HCT116 (cell line): ENCODE measurements around the gene CLEC17A. TPM values are rescaled to one million over a fixed set of nuclear protein-coding genes. Genes with fewer than 3 reads are reported as not detected.

ENCODE experiments used
- ATAC-seq: fragments of 200-7000 bp; cut with Tn5 transposase; 2 replicates; pipeline ENCODE4 v1.9.1; 2020; ENCODE audit warnings: mild to moderate bottlenecking, moderate library complexity
- BruUV-seq: library from RNA; stranded (reverse); fragments of 400-500 nt; replicated peaks from 2 replicates; lab custom pipeline; 2021; lab: Mats Ljungman, UMichigan
- CTCF ChIA-PET: fragments of 300-600 bp; sonication (Branson Sonifier 250); formaldehyde crosslinking; loops from one replicate; lab custom pipeline; 2021; ENCODE audit warnings: antibody characterized with exemption; lab: Charles Lee
- POLR2A ChIA-PET: fragments of 300-600, 350-600 bp; sonication (Branson Sonifier 250); formaldehyde crosslinking; loops from one replicate; lab custom pipeline; 2021; ENCODE audit warnings: antibody characterized with exemption; lab: Charles Lee
- RAD21 ChIA-PET, 2 experiments: fragments of 300-600 bp; sonication (Branson Sonifier 250); formaldehyde crosslinking; loops; one replicate each; lab custom pipeline; 2023; ENCODE audit warnings: low total read pairs in 2 of 2; ENCODE audit not compliant: uncharacterized antibody in 2 of 2, unreplicated experiment in 2 of 2, low non-redundant PET in 1 of 2; lab: Charles Lee
- DNase-seq: peaks from one replicate; pipeline ENCODE4 v3.0.0-alpha.2; 2010; ENCODE audit warnings: low read depth, low spot score
- H2AFZ ChIP-seq: fragments of 200-600 bp; shearing (Covaris generic), sonication (generic); 2 replicates; pipeline ENCODE4 v1.6.1; 2017; ENCODE audit warnings: low read depth, mixed run types, mixed read lengths, antibody characterized with exemption, low read length; ENCODE audit not compliant: poor library complexity, severe bottlenecking
- H3K27ac ChIP-seq: 2 replicates; pipeline ENCODE4 v1.5.1; 2012; ENCODE audit warnings: low read depth, low read length
- H3K27me3 ChIP-seq: fragments of 200-600 bp; sonication (generic); 2 replicates; pipeline ENCODE4 v1.6.1; 2016; ENCODE audit warnings: mixed run types, low read length, mixed read lengths; ENCODE audit not compliant: insufficient read depth
- H3K36me3 ChIP-seq, 2 experiments: fragments of 200-500 bp in 1 of 2; fragments of 200-600 bp in 1 of 2; sonication (Bioruptor generic) in 1 of 2; sonication (generic) in 1 of 2; 2 replicates each; pipeline versions ENCODE4 v1.5.1 to v1.6.1; 2014 to 2016; ENCODE audit warnings: low read length in 2 of 2, inconsistent platforms in 1 of 2, mixed read lengths in 1 of 2, mixed run types in 1 of 2; ENCODE audit not compliant: insufficient read depth in 2 of 2, control insufficient read depth in 1 of 2
- H3K4me1 ChIP-seq, 2 experiments: fragments of 200-600 bp in 1 of 2; sonication (generic) in 1 of 2; 2 replicates each; pipeline versions ENCODE4 v1.5.1 to v1.6.1; 2012 to 2017; ENCODE audit warnings: low read length in 2 of 2, inconsistent platforms in 1 of 2, mild to moderate bottlenecking in 1 of 2, mixed read lengths in 1 of 2, mixed run types in 1 of 2, moderate library complexity in 1 of 2; ENCODE audit not compliant: insufficient read depth in 2 of 2, control insufficient read depth in 1 of 2
- H3K4me2 ChIP-seq: fragments of 200-600 bp; sonication (generic); 2 replicates; pipeline ENCODE4 v1.6.1; 2017; ENCODE audit warnings: mixed run types, low read length, mixed read lengths
- H3K4me3 ChIP-seq, 2 experiments: fragments of 200-600 bp in 1 of 2; sonication (generic) in 1 of 2; replicated peaks in 1 of 2; 2 replicates each; pipeline ENCODE4 v1.5.1; 2011 to 2016; ENCODE audit warnings: low read length in 2 of 2, control low read depth in 1 of 2, low read depth in 1 of 2, mild to moderate bottlenecking in 1 of 2, mixed read lengths in 1 of 2, mixed run types in 1 of 2
- H3K79me2 ChIP-seq: fragments of 200-600 bp; sonication (generic); 2 replicates; pipeline ENCODE4 v1.6.1; 2017; ENCODE audit warnings: mild to moderate bottlenecking, mixed run types, low read length, moderate library complexity, mixed read lengths; ENCODE audit not compliant: insufficient read depth
- H3K9ac ChIP-seq: fragments of 200-600 bp; sonication (generic); 2 replicates; pipeline ENCODE4 v1.6.1; 2016; ENCODE audit warnings: low read length, mixed read lengths
- H3K9me2 ChIP-seq: fragments of 200-600 bp; sonication (generic), shearing (Covaris generic); 2 replicates; pipeline ENCODE4 v1.6.1; 2017; ENCODE audit warnings: mixed run types, mild to moderate bottlenecking, moderate library complexity; ENCODE audit not compliant: insufficient read depth
- H3K9me3 ChIP-seq, 2 experiments: fragments of 200-500 bp in 1 of 2; fragments of 200-600 bp in 1 of 2; sonication (Bioruptor generic) in 1 of 2; sonication (generic) in 1 of 2; 2 replicates each; pipeline ENCODE4 v1.6.1; 2014 to 2017; ENCODE audit warnings: low read length in 2 of 2, mixed read lengths in 2 of 2, inconsistent platforms in 1 of 2, low read depth in 1 of 2, mild to moderate bottlenecking in 1 of 2, mixed run types in 1 of 2, moderate library complexity in 1 of 2; ENCODE audit not compliant: control insufficient read depth in 1 of 2, insufficient read depth in 1 of 2
- H4K20me1 ChIP-seq: fragments of 200-600 bp; sonication (generic), shearing (Covaris generic); 2 replicates; pipeline ENCODE4 v1.6.1; 2017; ENCODE audit warnings: mixed run types, mild to moderate bottlenecking, moderate library complexity; ENCODE audit not compliant: insufficient read depth
- CEBPB ChIP-seq: IDR thresholded peaks from 2 replicates; pipeline ENCODE4 v1.6.1; 2012; ENCODE audit warnings: low read depth
- CTCF ChIP-seq, 3 experiments: fragments of 200-600 bp in 1 of 3; sonication (generic) in 1 of 3; IDR thresholded peaks in 2 of 3; conservative IDR thresholded peaks in 1 of 3; 2 replicates each; pipeline ENCODE4 v1.5.1; 2012 to 2017; ENCODE audit warnings: low read depth in 2 of 3, low read length in 2 of 3, antibody characterized with exemption in 1 of 3, borderline replicate concordance in 1 of 3, control low read depth in 1 of 3, mild to moderate bottlenecking in 1 of 3, mixed read lengths in 1 of 3, mixed run types in 1 of 3, moderate library complexity in 1 of 3; ENCODE audit not compliant: insufficient read depth in 1 of 3
- EGR1 ChIP-seq: IDR thresholded peaks from 2 replicates; pipeline ENCODE4 v1.6.1; 2012; ENCODE audit warnings: low read depth
- ELF1 ChIP-seq: IDR thresholded peaks from 2 replicates; pipeline ENCODE4 v1.6.1; 2012; ENCODE audit warnings: low read depth, borderline replicate concordance
- EZH2phosphoT487 ChIP-seq: fragments of 200-600 bp; IDR thresholded peaks from 2 replicates; pipeline ENCODE4 v1.6.1; 2018; ENCODE audit warnings: antibody characterized with exemption, borderline replicate concordance
- FOSL1 ChIP-seq: IDR thresholded peaks from 2 replicates; pipeline ENCODE4 v1.6.1; 2012; ENCODE audit warnings: low read depth
- JUND ChIP-seq: IDR thresholded peaks from 2 replicates; pipeline ENCODE4 v1.6.1; 2012
- SIN3A ChIP-seq: IDR thresholded peaks from 2 replicates; pipeline ENCODE4 v1.6.1; 2012; ENCODE audit warnings: low read depth
- ZFX ChIP-seq: fragments of 450-650 bp; IDR thresholded peaks from 2 replicates; pipeline ENCODE4 v1.6.1; 2017
- ZNF274 ChIP-seq: fragments of 200-500 bp; sonication (Bioruptor generic); IDR thresholded peaks from 2 replicates; pipeline ENCODE4 v1.6.1; 2014; ENCODE audit warnings: mild to moderate bottlenecking, low read depth, low read length, inconsistent platforms
- intact Hi-C: fragments of 100-400 bp; cut with micrococcal nuclease; formaldehyde crosslinking; loops from 2 replicates; pipeline ENCODE4 v1.10.0; 2022
- total RNA-seq: library from RNA; stranded (reverse); gene quantifications from one replicate; pipeline ENCODE4 v1.2.1, GENCODE V29; 2021; ENCODE audit not compliant: unreplicated experiment
- TF ChIP-seq, protein P1 (sequence below): IDR thresholded peaks from 2 replicates; pipeline ENCODE4 v1.6.1; 2012

CLEC17A gene
- total RNA-seq, 1 experiment from 2014 or later = not detected

DNA sequence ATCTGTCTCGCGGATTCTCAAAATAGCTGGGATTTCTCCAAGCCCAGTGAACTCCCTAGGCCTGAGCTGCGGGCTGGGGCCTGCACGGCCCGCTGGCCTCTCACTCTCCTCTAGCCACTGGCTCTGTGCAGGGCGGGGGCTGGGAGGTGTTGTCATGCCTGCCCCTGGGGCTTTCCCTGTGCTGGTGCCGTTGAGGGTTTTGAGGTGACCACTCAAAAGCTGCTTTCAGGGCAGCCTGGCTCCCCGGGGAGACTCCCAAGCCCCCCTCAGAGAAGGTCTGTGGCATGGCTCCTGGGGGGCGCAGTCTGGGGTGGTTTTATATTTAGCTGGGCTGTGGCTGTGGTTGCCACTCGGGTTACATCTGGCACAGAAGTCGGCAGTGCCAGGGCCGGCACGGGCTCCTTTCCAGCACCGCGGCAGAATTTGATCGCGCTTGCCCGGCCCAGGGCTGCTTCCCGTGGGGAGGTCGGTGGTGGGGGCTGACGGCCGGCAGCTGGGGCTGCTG is 21.0 kb upstream of the CLEC17A start:
- BruUV-seq = no TSS peak
- Histone ChIP-seq H3K9ac (no peak overlapping the region), H3K36me3 (peaks cover 0 to 4% of the 10 kb centered on the region in 2 experiments; a peak in 2 of 4 replicates), H3K4me3 (no peak overlapping the region), H3K9me3 (no peaks in the 10 kb centered on the region)
- CTCF ChIA-PET = no interaction called here
- DNase-seq = no peak
- TF ChIP-seq EGR1 (no peak), FOSL1 (no peak), JUND (no peak), CEBPB (no peak), ZFX (no peak), SIN3A (no peak), CTCF (IDR thresholded peaks at IDR 0.05 in 2 of 3, conservative IDR thresholded peaks at IDR 0.05 in 1 of 3; ENCODE audit: borderline replicate concordance in 1 of 3, insufficient read depth in 1 of 3, low read depth in 2 of 3, low read length in 2 of 3) (no peak), ZNF274 (no peak), ELF1 (no peak), EZH2phosphoT487 (no peak)
- TF ChIP-seq, protein P1, sequence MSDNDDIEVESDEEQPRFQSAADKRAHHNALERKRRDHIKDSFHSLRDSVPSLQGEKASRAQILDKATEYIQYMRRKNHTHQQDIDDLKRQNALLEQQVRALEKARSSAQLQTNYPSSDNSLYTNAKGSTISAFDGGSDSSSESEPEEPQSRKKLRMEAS = no peak
- TF ChIP-seq, all 23 proteins: peak for 0
- no peaks in the 10 kb centered on the region for H3K9me2 ChIP-seq
- H3K4me2 ChIP-seq = no peak overlapping the region
- peaks cover 7 to 19% of the 10 kb centered on the region in 2 experiments; a peak in 3 of 4 replicates for H3K4me1 ChIP-seq
- H3K27me3 ChIP-seq = no peaks in the 10 kb centered on the region
- intact Hi-C loops = no loop called here
- ChIA-PET RAD21 (no interaction called here), POLR2A (no interaction called here)
- H2AFZ ChIP-seq = no peak overlapping the region
- no peak for ATAC-seq
- H3K79me2 ChIP-seq = peaks cover 60% of the 10 kb centered on the region
- H4K20me1 ChIP-seq = no peaks in the 10 kb centered on the region
- H3K27ac ChIP-seq = peak overlapping the region; percentile 18; the same call in 1 of the 2 replicates
